Measurements from ENCODE around the gene UBE2Q2. TPM values are rescaled to one million over a fixed set of nuclear protein-coding genes. Genes with fewer than 3 reads are reported as not detected.

UBE2Q2 gene
- polyA plus RNA-seq, 1 of the 3 experiments (the other 2 are of a cell fraction) = 14.5 TPM

DNA sequence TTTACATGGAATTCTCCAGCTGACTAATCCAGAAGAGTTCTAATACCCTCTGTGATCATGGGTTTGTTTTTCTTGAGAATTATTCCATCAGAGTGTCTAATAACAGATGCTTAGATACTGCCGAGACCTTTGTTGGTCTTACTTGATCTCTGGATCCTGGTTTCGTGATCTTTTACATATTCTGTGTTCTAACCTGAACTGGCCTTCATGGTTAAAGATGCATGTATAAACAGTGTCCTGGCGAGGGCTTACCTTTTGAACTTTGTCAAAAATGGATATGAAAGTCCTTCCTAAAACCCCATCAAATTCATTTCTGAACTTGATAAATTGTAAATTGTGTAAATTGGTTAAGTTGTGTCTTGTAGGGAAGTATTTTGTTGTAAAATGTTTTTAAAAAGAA is 24.8 kb downstream of the UBE2Q2 start:
- H2AFZ ChIP-seq (ENCODE audit: low read depth) = no peak overlapping the region
- DNase-seq = no peak
- CTCF ChIA-PET = no interaction called here

More for the DNA sequence above, 24.8 kb downstream of the UBE2Q2 start:
- peaks cover 17% of the 10 kb centered on the region for H4K20me1 ChIP-seq (ENCODE audit: insufficient read depth)
- H3F3A ChIP-seq (replicated peaks; ENCODE audit: insufficient read depth) = peaks cover 3% of the 10 kb centered on the region
- no peaks in the 10 kb centered on the region; a peak in 2 of 4 replicates for H3K4me1 ChIP-seq (ENCODE audit: control insufficient read depth in 1 of 2, insufficient read depth in 2 of 2, low read depth in 1 of 2, low read length in 1 of 2)
- no peak overlapping the region for H3K9ac ChIP-seq
- no peak overlapping the region; a peak in 1 of 4 replicates for H3K27ac ChIP-seq (ENCODE audit: low read depth in 2 of 2, low read length in 1 of 2)
- TF ChIP-seq, protein P1, sequence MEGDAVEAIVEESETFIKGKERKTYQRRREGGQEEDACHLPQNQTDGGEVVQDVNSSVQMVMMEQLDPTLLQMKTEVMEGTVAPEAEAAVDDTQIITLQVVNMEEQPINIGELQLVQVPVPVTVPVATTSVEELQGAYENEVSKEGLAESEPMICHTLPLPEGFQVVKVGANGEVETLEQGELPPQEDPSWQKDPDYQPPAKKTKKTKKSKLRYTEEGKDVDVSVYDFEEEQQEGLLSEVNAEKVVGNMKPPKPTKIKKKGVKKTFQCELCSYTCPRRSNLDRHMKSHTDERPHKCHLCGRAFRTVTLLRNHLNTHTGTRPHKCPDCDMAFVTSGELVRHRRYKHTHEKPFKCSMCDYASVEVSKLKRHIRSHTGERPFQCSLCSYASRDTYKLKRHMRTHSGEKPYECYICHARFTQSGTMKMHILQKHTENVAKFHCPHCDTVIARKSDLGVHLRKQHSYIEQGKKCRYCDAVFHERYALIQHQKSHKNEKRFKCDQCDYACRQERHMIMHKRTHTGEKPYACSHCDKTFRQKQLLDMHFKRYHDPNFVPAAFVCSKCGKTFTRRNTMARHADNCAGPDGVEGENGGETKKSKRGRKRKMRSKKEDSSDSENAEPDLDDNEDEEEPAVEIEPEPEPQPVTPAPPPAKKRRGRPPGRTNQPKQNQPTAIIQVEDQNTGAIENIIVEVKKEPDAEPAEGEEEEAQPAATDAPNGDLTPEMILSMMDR (IDR thresholded peaks at IDR 0.05) = no peak
- TF ChIP-seq JUND (IDR thresholded peaks at IDR 0.05) (no peak), FOXM1 (IDR thresholded peaks at IDR 0.05; ENCODE audit: low read depth) (no peak), FOSL2 (IDR thresholded peaks at IDR 0.05; ENCODE audit: borderline replicate concordance, low read depth) (no peak), TEAD4 (IDR thresholded peaks at IDR 0.05; ENCODE audit: borderline replicate concordance, insufficient read depth) (no peak), GATA2 (CRISPR knock-in tag; IDR thresholded peaks at IDR 0.05) (no peak), RXRA (IDR thresholded peaks at IDR 0.05; ENCODE audit: borderline replicate concordance, low read depth) (no peak), FOXJ3 (CRISPR knock-in tag; IDR thresholded peaks at IDR 0.05) (no peak), SIN3A (IDR thresholded peaks at IDR 0.05; ENCODE audit: borderline replicate concordance, low read depth, low read length) (no peak), EP300 (IDR thresholded peaks at IDR 0.05; ENCODE audit: borderline replicate concordance in 1 of 2, low read depth in 1 of 2, low read length in 1 of 2) (no peak), POLR2AphosphoS5 (IDR thresholded peaks at IDR 0.05; ENCODE audit: low read depth, low read length) (no peak), TAF1 (IDR thresholded peaks at IDR 0.05; ENCODE audit: borderline replicate concordance, low read depth, low read length) (no peak), RFX5 (IDR thresholded peaks at IDR 0.05; ENCODE audit: low read length) (no peak)
- TF ChIP-seq, protein P2, sequence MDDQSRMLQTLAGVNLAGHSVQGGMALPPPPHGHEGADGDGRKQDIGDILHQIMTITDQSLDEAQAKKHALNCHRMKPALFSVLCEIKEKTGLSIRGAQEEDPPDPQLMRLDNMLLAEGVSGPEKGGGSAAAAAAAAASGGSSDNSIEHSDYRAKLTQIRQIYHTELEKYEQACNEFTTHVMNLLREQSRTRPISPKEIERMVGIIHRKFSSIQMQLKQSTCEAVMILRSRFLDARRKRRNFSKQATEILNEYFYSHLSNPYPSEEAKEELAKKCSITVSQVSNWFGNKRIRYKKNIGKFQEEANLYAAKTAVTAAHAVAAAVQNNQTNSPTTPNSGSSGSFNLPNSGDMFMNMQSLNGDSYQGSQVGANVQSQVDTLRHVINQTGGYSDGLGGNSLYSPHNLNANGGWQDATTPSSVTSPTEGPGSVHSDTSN (IDR thresholded peaks at IDR 0.05) = no peak
- TF ChIP-seq, protein P3, sequence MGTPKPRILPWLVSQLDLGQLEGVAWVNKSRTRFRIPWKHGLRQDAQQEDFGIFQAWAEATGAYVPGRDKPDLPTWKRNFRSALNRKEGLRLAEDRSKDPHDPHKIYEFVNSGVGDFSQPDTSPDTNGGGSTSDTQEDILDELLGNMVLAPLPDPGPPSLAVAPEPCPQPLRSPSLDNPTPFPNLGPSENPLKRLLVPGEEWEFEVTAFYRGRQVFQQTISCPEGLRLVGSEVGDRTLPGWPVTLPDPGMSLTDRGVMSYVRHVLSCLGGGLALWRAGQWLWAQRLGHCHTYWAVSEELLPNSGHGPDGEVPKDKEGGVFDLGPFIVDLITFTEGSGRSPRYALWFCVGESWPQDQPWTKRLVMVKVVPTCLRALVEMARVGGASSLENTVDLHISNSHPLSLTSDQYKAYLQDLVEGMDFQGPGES (IDR thresholded peaks at IDR 0.05; ENCODE audit: low read depth, low read length) = no peak
- TF ChIP-seq, protein P4, sequence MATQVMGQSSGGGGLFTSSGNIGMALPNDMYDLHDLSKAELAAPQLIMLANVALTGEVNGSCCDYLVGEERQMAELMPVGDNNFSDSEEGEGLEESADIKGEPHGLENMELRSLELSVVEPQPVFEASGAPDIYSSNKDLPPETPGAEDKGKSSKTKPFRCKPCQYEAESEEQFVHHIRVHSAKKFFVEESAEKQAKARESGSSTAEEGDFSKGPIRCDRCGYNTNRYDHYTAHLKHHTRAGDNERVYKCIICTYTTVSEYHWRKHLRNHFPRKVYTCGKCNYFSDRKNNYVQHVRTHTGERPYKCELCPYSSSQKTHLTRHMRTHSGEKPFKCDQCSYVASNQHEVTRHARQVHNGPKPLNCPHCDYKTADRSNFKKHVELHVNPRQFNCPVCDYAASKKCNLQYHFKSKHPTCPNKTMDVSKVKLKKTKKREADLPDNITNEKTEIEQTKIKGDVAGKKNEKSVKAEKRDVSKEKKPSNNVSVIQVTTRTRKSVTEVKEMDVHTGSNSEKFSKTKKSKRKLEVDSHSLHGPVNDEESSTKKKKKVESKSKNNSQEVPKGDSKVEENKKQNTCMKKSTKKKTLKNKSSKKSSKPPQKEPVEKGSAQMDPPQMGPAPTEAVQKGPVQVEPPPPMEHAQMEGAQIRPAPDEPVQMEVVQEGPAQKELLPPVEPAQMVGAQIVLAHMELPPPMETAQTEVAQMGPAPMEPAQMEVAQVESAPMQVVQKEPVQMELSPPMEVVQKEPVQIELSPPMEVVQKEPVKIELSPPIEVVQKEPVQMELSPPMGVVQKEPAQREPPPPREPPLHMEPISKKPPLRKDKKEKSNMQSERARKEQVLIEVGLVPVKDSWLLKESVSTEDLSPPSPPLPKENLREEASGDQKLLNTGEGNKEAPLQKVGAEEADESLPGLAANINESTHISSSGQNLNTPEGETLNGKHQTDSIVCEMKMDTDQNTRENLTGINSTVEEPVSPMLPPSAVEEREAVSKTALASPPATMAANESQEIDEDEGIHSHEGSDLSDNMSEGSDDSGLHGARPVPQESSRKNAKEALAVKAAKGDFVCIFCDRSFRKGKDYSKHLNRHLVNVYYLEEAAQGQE (IDR thresholded peaks at IDR 0.05; ENCODE audit: low read depth, low read length) = no peak
- POLR2A ChIA-PET = no interaction called here
- WGBS (ENCODE audit: low lambda C conversion rate) = 96% methylated on average over 3 of the region's 3 CpGs
- H3K9me3 ChIP-seq = no peaks in the 10 kb centered on the region
- H3K27me3 ChIP-seq (ENCODE audit: insufficient read depth) = no peaks in the 10 kb centered on the region
- H3K9me2 ChIP-seq = no peaks in the 10 kb centered on the region
- H3K36me3 ChIP-seq (replicated peaks in 1 of 2; ENCODE audit: control insufficient read depth in 1 of 2, insufficient read depth in 2 of 2, low read length in 1 of 2) = peaks cover 13 to 61% of the 10 kb centered on the region in 2 experiments
- H3K4me2 ChIP-seq = no peak overlapping the region
- H3K4me3 ChIP-seq (ENCODE audit: low read depth in 2 of 2, low read length in 1 of 2) = no peak overlapping the region
- H3K79me2 ChIP-seq (ENCODE audit: insufficient read depth) = peaks cover 60% of the 10 kb centered on the region
